Measurements from ENCODE around the gene FAM184A. TPM values are rescaled to one million over a fixed set of nuclear protein-coding genes. Genes with fewer than 3 reads are reported as not detected.

FAM184A gene
- total RNA-seq, 1 donor from 2014 or later = 2.0 TPM

GRCh38 chr6:118992186-118992795 is 86.2 kb downstream of the FAM184A start:
- Histone ChIP-seq H3K27me3 (ENCODE audit: insufficient read depth, low read length) (no peaks in the 10 kb centered on the region), H3K36me3 (ENCODE audit: insufficient read depth, low read length) (no peaks in the 10 kb centered on the region), H3K4me2 (ENCODE audit: low read length) (no peak overlapping the region), H2AFZ (ENCODE audit: low read depth, low read length) (no peak overlapping the region), H3K4me1 (ENCODE audit: insufficient read depth, low read length) (no peaks in the 10 kb centered on the region), H3K27ac (ENCODE audit: low read depth, low read length) (no peak overlapping the region), H3K79me2 (ENCODE audit: insufficient read depth, low read length) (no peaks in the 10 kb centered on the region), H4K20me1 (ENCODE audit: insufficient read depth, low read length) (no peaks in the 10 kb centered on the region), H3K9me3 (ENCODE audit: insufficient read depth, low read depth, low read length) (no peaks in the 10 kb centered on the region), H3K4me3 (ENCODE audit: insufficient read depth, low read depth, low read length) (no peak overlapping the region), H3K9ac (ENCODE audit: low read length) (no peak overlapping the region)
- H3K27ac Mint-ChIP-seq (ENCODE audit: unreplicated experiment) = no peak overlapping the region
- no peaks in the 10 kb centered on the region for H3K36me3 Mint-ChIP-seq (ENCODE audit: low read depth, unreplicated experiment)
- DNase-seq (ENCODE audit: low read depth) (no peak), FAIRE-seq (no peak)
- no peak overlapping the region for H3K4me3 Mint-ChIP-seq (ENCODE audit: unreplicated experiment)
- no peaks in the 10 kb centered on the region for H3K9me3 Mint-ChIP-seq (ENCODE audit: unreplicated experiment)
- TF ChIP-seq CTCF (IDR thresholded peaks at IDR 0.05; ENCODE audit: insufficient read depth, low read depth, low read length) (no peak), EZH2 (IDR thresholded peaks at IDR 0.05; ENCODE audit: insufficient read depth, low read length) (no peak)
- no peaks in the 10 kb centered on the region for H3K4me1 Mint-ChIP-seq (ENCODE audit: low read depth, unreplicated experiment)
- no peaks in the 10 kb centered on the region for H3K27me3 Mint-ChIP-seq (ENCODE audit: low read depth, unreplicated experiment)

DNA sequence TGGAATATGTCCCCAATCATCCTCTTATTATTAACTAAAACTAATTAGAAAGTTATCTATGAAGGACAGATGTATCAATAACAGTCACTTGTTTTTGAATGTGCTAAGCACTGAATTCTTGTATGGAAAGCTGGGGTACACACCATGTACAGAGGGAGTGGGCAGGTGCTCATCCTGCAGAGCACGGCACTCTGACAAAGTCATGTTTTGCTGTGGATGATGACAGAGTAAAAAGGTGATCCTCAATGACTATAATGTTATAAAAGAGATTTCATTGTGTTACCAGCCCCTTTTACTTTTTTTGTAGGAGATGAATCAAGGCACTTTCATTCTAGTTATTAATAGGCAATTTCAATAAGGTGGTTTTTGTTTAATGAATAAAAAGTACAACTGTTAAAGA is 92.2 kb downstream of the FAM184A start:
- Mint-ChIP-seq H3K4me3 (ENCODE audit: unreplicated experiment) (no peak overlapping the region), H3K4me1 (ENCODE audit: low read depth, unreplicated experiment) (no peaks in the 10 kb centered on the region)
- H3K36me3 ChIP-seq (ENCODE audit: insufficient read depth, low read length) = no peaks in the 10 kb centered on the region

More for the DNA sequence above, 92.2 kb downstream of the FAM184A start:
- Histone ChIP-seq H3K9me3 (ENCODE audit: insufficient read depth, low read depth, low read length) (no peaks in the 10 kb centered on the region), H3K27me3 (ENCODE audit: insufficient read depth, low read length) (no peaks in the 10 kb centered on the region), H4K20me1 (ENCODE audit: insufficient read depth, low read length) (no peaks in the 10 kb centered on the region), H3K4me2 (ENCODE audit: low read length) (no peak overlapping the region), H3K79me2 (ENCODE audit: insufficient read depth, low read length) (no peaks in the 10 kb centered on the region), H3K4me3 (ENCODE audit: insufficient read depth, low read depth, low read length) (no peak overlapping the region), H2AFZ (ENCODE audit: low read depth, low read length) (no peak overlapping the region), H3K9ac (ENCODE audit: low read length) (no peak overlapping the region), H3K4me1 (ENCODE audit: insufficient read depth, low read length) (no peaks in the 10 kb centered on the region), H3K27ac (ENCODE audit: low read depth, low read length) (no peak overlapping the region)
- Mint-ChIP-seq H3K27ac (ENCODE audit: unreplicated experiment) (no peak overlapping the region), H3K36me3 (ENCODE audit: low read depth, unreplicated experiment) (no peaks in the 10 kb centered on the region), H3K9me3 (ENCODE audit: unreplicated experiment) (no peaks in the 10 kb centered on the region), H3K27me3 (ENCODE audit: low read depth, unreplicated experiment) (no peaks in the 10 kb centered on the region)
- TF ChIP-seq CTCF (IDR thresholded peaks at IDR 0.05; ENCODE audit: insufficient read depth, low read depth, low read length) (no peak), EZH2 (IDR thresholded peaks at IDR 0.05; ENCODE audit: insufficient read depth, low read length) (no peak)
- no peak for FAIRE-seq
- DNase-seq (ENCODE audit: low read depth) = no peak

All from astrocyte (in vitro differentiated cells and primary cell).